Neural crest cell (in vitro differentiated cells): Measurements from ENCODE around the gene DGKD. TPM values are rescaled to one million over a fixed set of nuclear protein-coding genes. Genes with fewer than 3 reads are reported as not detected.
A peak's percentile ranks its signal among the peaks of the same experiment; 100 is the strongest.

Source experiments
- DNase-seq: peaks from one replicate; pipeline ENCODE4 v3.0.0; 2021; ENCODE audit warnings: low read depth, mixed read lengths, low spot score
- H3K27ac Mint-ChIP-seq: one replicate; pipeline ENCODE4 v1.8.0; 2021; ENCODE audit warnings: mild to moderate bottlenecking, mixed read lengths; ENCODE audit not compliant: unreplicated experiment
- H3K27me3 Mint-ChIP-seq: 2 replicates; pipeline ENCODE4 v1.8.0; 2021; ENCODE audit warnings: low read depth, mild to moderate bottlenecking, mixed read lengths
- H3K36me3 Mint-ChIP-seq: 2 replicates; pipeline ENCODE4 v1.8.0; 2021; ENCODE audit warnings: low read depth, mild to moderate bottlenecking, mixed read lengths
- H3K4me1 Mint-ChIP-seq: 2 replicates; pipeline ENCODE4 v1.8.0; 2021; ENCODE audit warnings: mixed read lengths
- H3K4me3 Mint-ChIP-seq: one replicate; pipeline ENCODE4 v1.8.0; 2021; ENCODE audit warnings: mild to moderate bottlenecking, mixed read lengths
- H3K9me3 Mint-ChIP-seq: 2 replicates; pipeline ENCODE4 v1.8.0; 2021; ENCODE audit warnings: mixed read lengths
- CTCF ChIP-seq: fragments of 200-600 bp; sonication (generic); conservative IDR thresholded peaks from 2 replicates; pipeline ENCODE4 v1.5.0; 2021; ENCODE audit warnings: antibody characterized with exemption, mild to moderate bottlenecking
- total RNA-seq: library from RNA; stranded (reverse); gene quantifications from 2 replicates; pipeline ENCODE4 v1.2.1, GENCODE V29; 2021

The DGKD gene
- total RNA-seq, 1 donor from 2014 or later: 48.7 TPM

- Mint-ChIP-seq H3K27ac (no peak overlapping the region), H3K27me3 (no peaks in the 10 kb centered on the region), H3K4me3 (no peak overlapping the region), H3K9me3 (no peaks in the 10 kb centered on the region), H3K36me3 (peaks cover 9% of the 10 kb centered on the region), H3K4me1 (peaks cover 24% of the 10 kb centered on the region)
- no peak for TF ChIP-seq CTCF
- DNase-seq: no peak
Measured at GRCh38 chr2:233418052-233418760, 63.9 kb downstream of the DGKD start.

- H3K27me3 Mint-ChIP-seq: no peaks in the 10 kb centered on the region
- DNase-seq: no peak
- no peak overlapping the region for H3K4me3 Mint-ChIP-seq
- no peaks in the 10 kb centered on the region for H3K9me3 Mint-ChIP-seq
- peak overlapping the region; percentile 58 for H3K27ac Mint-ChIP-seq
- TF ChIP-seq CTCF: no peak
- peaks cover 24% of the 10 kb centered on the region for H3K4me1 Mint-ChIP-seq
- H3K36me3 Mint-ChIP-seq: peaks cover 5% of the 10 kb centered on the region
Measured at GRCh38 chr2:233418761-233419546, 64.7 kb downstream of the DGKD start.

- H3K9me3 Mint-ChIP-seq: no peaks in the 10 kb centered on the region
- no peak for TF ChIP-seq CTCF
- H3K27me3 Mint-ChIP-seq: no peaks in the 10 kb centered on the region
- H3K27ac Mint-ChIP-seq: peak overlapping the region; percentile 58
- H3K4me1 Mint-ChIP-seq: peaks cover 24% of the 10 kb centered on the region
- no peak for DNase-seq
- peaks cover 5% of the 10 kb centered on the region for H3K36me3 Mint-ChIP-seq
- no peak overlapping the region for H3K4me3 Mint-ChIP-seq
Measured at GRCh38 chr2:233419602-233420391, 65.5 kb downstream of the DGKD start.

- Mint-ChIP-seq H3K4me1 (peaks cover 24% of the 10 kb centered on the region), H3K27me3 (no peaks in the 10 kb centered on the region), H3K9me3 (no peaks in the 10 kb centered on the region), H3K27ac (no peak overlapping the region), H3K36me3 (peaks cover 7% of the 10 kb centered on the region), H3K4me3 (no peak overlapping the region)
- DNase-seq: no peak
- no peak for TF ChIP-seq CTCF
Measured at GRCh38 chr2:233421091-233421816, 67.0 kb downstream of the DGKD start.
